Stimulated activated CD8-positive, alpha-beta memory T cell treated with anti-CD3 and anti-CD28 coated beads, Interleukin-15, amount 100 ng/mL, for 1 hour (primary cell): ENCODE data around the gene BACE2.
"Not testable (repeated sequence)": the region's sequence is repeated elsewhere in the genome, so short reads cannot be mapped to it uniquely, and the experiment has no call there.

ENCODE experiments used
- DNase-seq: peaks from one replicate; pipeline ENCODE4 v3.0.0-alpha.2; 2020; ENCODE audit warnings: low read depth

The BACE2 gene

GRCh38 chr21:41185802-41186201 lies 17.8 kb downstream of the BACE2 start:
- DNase-seq: no peak

DNA sequence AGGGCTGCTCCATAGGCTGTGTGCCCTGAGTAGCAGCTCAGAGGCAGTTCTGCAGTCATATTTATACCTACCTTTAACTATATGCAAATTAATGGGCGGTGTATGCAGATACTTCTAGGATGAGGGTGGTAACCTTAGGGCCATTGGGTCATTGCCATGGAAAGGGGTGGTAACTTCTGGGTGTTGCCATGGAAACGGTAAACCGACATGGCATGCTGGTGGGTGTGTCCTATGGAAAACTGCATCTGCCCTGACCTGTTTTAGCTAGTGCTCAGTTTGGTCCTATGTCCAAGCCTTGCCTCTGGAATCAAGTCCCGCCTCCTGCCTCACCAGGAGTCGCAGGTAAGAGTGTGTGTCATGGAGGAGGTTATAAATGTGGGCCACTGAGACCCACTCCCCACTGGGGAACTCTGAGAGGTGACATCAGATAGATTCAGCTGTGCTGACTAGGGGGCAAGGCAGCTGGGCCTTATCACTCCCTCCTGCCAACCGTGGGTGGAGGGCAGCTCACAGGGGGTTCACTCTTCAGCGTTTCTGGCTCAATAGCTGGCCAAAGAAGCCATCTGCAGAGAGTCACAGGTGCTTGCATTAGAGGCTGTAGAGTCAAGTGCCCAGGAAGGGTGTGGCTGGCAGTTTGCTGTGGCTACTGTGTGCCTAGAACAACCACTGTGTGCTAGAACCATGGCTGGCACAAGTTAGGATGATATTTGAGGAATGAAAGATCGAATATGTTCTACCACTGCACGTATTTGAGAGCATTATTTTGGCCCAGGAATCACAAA lies 19.0 kb downstream of the BACE2 start:
- no peak for DNase-seq

DNA sequence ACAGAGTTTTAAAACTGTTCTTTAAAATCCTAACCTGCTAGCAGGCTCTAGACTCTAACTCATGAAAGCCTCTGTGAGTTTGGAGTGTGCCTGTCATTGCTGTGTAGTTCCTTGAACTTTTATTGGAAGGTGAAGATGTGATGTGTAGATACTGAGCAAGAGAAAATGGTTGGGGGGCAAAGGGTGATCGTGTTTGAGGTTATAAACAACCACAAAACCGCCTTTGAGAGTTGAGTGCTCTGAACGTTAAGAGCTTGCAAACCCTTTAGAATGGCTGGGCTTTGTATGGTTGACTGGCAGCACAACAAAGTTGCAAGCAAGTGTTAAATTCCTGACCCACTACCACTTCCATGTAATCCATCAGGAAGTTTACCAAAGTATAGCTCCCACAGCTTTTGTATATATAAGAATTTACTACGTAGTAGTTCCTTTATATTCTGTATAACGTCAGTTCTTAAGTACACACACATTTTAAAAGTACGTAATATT lies 19.6 kb downstream of the BACE2 start:
- DNase-seq: no peak

DNA sequence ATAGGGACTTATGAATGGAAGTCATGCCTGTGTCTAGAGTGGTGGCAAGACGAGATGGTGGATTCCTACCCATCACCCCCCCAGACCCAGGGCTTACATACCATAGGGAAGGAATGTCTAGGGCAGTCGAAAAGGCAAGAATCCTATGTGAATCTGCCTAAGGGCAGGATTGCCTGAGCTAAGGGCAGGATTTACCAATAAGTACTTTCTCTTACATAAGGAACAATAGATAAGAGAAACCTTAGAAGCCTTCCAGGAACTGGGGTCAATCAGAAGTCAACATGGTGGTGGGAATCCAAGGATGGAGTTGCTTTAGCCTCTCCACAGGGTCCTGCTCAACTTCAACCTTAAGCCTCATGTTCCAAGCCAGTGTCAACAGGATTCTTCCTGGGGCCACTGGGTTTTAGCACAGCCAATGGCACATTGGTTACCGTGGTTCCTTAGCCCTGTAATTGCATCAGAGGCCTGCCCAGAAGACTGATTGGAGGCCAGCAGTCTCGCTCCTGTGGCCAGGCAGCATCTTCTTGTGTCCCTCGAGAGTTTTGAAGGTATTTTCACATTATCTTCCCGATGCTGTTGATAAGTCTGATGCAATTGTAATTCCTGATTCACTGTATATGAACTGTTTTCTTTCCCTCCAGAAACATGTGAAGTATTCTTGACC lies 20.7 kb downstream of the BACE2 start:
- no peak for DNase-seq

DNA sequence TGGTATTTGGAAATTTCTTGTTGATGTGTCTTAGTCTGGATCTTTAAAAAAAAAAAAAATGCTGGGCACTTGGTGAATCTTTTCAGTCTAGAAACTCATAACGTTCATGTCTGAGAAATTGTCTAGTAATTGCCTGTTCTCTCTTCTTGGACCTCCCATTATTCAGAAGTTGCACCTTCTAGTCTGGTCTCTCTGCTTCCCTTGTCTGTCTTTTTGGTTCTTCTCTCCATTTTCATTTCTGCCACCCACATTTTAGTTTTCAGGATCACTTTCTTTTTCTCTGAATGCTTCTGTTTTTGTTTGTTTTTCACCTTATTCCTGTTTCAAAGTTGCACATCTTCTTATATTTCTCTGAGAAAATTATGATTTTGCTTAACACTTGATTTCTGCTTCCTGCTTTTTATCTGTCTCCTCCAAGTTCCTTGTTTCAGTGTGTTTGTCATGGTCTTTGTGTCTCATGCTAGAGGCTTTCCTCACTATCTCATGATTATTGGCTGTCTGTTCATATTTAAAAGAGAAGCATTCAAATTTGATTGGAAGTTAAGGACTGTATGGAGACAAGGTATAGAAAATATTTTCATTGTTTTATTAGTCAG lies 21.3 kb downstream of the BACE2 start:
- no peak for DNase-seq

DNA sequence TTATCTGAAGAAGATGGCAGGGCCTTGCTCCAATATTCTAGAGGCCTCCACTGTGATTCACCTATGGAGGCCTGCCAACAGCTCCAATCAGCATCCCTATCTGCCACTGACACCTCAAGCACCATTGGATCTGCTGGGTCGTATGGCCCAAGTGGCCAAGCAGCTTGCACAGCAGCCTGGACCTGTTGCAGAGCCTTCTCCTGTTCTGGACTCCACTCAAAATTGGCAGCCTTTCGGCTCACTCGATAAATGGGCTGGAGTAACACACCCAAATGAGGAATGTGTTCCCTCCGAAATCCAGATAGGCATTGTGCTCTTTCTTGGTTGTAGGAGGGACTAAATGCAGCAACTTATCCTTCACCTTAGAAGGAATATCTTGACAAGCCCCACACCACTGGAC lies 24.6 kb downstream of the BACE2 start:
- not testable (repeated sequence) for DNase-seq

DNA sequence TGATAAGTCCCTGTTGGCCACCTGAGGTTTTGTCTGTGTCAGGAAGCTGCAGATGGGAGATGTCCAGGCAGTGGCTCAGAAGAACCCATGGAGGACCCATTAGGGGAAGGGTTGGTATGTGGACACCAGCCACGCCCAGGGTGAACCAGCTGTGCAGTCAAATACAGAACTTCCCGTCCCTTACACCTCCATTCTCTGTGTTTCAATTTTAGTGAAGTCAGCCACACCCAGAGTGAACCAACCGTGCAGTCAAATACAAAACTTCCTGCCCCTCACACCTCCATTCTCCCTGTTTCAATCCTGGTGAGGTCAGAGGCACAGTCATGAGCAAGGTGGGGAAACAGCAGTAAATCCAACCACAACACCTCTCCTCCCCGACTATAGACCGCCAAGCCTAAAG lies 27.4 kb downstream of the BACE2 start:
- DNase-seq: no peak

GRCh38 chr21:41196993-41197392 lies 29.0 kb downstream of the BACE2 start:
- no peak for DNase-seq

- no peak for DNase-seq
Measured at GRCh38 chr21:41197582-41197981, 29.6 kb downstream of the BACE2 start.

GRCh38 chr21:41198647-41199046 lies 30.7 kb downstream of the BACE2 start:
- DNase-seq: not testable (repeated sequence)

DNA sequence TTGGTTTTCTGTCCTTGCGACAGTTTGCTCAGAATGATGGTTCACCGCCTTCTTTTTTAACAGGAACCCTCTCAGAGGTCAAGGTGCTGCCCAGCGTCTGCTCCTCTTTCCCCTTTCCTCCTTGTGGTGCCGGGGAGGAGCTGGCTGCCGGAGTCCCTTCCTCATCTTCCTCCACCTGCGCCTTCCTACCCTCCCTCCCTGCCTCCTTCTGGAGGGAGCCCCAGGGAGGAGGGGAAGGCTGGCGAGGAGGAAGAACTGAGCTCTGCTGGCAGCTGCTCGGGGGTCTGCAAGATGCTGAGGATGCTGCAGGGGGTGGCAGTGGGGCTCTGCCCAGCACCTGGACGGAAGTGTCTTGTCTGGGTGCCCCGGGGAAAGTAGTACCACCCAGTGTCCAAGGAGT lies 31.2 kb downstream of the BACE2 start:
- no peak for DNase-seq

DNA sequence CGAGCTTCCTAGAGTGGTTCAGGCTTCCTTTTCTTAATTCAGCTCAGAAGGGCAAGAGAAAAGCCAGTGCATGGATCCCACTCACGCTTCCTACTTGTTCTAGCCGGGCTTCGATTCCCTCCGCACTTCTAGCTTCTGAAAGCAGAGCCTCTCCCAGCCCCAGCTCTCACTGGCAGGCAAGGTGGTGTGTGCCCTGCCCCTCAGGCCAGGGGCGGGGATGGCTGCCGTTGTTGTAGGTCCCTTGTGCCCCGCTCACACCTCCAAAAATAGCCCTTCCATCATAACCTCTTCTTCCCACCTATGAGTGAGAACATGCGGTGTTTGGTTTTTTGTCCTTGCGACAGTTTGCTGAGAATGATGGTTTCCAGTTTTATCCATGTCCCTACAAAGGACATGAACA lies 31.6 kb downstream of the BACE2 start:
- DNase-seq: no peak

DNA sequence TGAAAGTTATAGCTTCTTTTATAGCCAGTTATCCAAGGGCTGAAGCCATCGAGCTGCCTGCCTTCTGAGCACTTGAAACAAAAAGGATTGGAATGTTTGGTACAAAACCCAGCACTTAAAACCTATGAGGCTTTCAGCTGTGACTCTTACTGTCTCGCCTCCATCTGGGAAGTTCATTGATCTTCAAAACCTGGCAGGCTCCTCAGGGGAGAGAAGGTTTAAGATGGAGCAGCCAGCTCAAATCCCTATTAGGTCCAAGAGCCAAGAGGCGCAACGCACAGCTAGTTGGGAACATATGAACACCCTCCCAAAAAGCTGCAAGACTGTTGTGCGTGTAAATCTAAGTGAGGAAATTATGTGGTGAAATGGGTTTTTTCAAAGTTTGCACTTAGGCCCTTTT lies 33.4 kb downstream of the BACE2 start:
- no peak for DNase-seq

- no peak for DNase-seq
Measured at GRCh38 chr21:41204736-41205135, 36.8 kb downstream of the BACE2 start.

GRCh38 chr21:41207401-41208375 lies 39.7 kb downstream of the BACE2 start:
- DNase-seq: no peak

- DNase-seq: no peak
Measured at GRCh38 chr21:41208376-41208763, 40.4 kb downstream of the BACE2 start.

DNA sequence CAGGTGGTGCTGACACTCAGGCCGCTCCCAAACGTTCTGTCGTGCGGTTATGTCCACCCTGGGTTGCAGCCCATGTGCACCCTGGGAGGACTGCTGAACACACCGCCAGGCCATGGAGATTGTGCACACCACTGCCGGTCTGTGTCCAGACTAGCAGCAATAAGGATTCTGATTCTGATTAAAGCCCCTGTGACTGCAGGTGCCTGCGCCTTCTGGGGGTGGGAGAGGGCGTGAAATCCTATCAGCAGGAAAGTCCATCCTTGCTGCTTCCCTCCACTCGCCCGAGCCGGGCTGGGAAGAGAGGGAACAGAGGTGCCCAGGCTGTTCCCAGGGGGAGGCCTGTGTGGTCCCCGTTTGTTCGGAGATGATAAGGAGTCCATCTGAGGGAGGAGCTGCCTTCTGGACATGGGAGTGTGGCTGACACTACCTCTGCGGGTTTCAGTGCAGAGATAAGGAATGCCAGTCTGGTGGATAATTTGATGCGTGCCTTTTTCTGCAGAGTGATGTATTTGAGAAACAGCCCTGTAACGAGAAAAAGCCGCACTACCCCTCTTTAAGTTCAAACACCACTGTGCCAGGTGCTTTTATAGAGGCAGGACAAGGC lies 41.2 kb downstream of the BACE2 start:
- DNase-seq: no peak

DNA sequence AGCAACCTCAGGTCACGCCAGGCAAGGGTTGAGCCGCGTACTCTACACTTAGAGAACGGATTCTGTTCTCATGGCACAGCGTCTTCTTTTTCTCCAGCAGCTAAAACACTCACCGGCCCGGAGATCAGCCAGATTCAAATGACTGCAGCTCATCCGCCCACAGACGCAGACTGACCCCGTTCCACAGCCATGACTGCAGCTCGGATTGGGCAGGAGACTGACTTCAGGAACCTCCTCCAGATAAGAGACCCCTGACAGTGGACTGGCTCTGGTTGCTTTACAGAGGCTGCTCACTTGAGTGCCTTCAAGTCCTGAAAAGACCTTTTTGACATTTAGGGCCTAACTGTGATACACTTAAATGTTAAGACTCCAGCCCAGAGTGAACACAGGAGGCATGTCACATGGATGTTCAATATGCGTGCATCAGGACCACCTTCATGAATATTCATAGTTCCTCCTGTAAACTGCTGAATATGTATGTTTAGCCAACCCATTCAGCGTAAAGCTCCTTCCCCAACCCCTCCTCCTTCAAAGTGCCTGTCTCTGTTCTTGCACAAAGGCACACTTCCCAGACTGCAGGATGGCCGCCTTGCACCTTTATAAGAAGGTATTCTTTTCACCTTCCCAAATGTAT lies 42.6 kb downstream of the BACE2 start:
- no peak for DNase-seq

DNA sequence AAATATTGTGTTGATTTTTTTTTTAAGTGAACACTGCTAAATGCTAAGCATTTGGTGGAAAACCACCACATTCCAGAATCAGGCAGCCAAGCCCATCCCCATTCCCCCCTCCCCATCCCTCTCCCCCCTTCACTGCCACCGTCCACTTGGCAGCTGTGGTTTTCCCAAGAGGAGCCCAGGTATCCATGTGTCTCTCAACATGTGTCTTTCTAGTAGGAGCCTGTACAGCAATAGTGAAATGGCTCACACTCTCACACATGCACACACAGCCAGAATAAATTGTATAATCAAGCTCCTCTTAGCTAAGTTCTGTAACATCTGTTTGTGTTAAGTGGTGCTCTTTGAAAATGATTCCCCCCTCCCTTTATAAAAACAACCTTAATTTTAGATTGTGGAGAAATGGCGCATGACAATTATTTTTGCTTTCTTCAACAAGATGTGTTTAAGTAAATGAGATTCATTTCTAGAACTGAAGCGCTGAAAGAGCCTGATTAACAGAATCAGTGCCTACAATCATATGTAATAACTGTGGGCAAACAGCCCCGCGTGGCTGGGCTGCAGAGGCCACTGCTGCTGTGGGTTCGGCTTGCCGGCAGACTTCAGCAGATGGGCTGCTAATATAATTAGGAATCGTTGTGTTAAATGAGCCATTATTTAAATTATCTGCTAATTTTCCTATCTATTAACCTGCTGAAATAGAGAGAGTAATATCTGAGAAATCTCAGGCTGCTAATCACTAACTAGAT lies 43.3 kb downstream of the BACE2 start:
- DNase-seq: no peak

- no peak for DNase-seq
Measured at GRCh38 chr21:41213021-41213420, 45.1 kb downstream of the BACE2 start.
